DOHH2 (cell line): ENCODE measurements around the gene NFE2L2.

Experiments
- EZH2phosphoT487 ChIP-seq: fragments of 200-600 bp; sonication (generic); IDR thresholded peaks from 2 replicates; pipeline ENCODE4 v1.6.1; 2017; ENCODE audit warnings: borderline replicate concordance, mild to moderate bottlenecking, antibody characterized with exemption, low read length, moderate library complexity, mixed read lengths
- TF ChIP-seq, protein P1 (sequence below): fragments of 200-600 bp; sonication (generic); IDR thresholded peaks from one replicate; pipeline ENCODE4 v1.5.1; 2014; ENCODE audit warnings: antibody characterized with exemption, mild to moderate bottlenecking, low read depth, low read length; ENCODE audit not compliant: poor library complexity, severe bottlenecking

DNA sequence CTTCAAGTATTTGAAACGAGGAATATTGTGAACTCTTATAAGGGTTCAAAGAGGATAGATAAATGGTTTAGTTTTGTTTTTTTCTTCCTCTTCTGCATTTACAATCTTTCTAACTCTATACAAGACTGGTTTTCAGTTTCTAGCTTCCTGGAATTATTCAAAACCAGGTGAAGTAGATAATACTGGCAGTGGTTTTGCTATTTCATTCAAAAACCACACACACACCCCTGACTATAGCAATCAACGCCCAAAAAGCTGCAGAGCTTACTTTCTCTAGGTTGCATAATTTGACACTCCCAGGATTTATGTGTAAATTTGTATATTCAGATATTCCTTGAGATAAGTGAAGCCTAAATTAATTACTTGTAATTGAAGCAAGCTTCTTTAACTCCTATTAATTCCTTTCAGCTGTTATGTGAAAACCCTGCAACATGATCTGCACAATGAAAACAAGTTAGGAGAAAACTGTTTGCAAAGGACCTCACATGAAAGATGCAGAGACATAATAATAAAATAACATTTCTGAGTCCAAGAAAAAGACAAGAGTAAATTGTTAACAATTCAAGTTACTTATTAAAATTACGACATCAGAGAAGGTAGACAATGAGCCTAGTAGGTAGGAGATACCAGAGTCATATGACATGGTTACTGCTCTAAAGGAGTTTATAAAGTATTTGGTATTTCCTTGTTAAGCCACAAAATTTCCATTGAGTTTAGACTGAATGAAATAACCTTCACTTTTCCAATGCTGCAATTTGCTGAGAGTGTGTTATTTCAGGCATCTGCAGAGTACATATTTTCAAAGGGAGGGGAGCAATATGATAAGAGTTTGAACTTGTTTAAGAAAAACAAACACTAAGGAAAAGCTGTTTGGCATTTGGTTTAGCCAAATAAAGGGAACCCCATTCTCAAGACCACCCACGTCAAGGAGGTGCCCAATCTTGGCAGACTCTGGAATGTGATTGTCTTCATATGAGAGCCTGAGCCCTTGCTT lies 1.6 kb upstream of the NFE2L2 start:
- TF ChIP-seq, protein P1, sequence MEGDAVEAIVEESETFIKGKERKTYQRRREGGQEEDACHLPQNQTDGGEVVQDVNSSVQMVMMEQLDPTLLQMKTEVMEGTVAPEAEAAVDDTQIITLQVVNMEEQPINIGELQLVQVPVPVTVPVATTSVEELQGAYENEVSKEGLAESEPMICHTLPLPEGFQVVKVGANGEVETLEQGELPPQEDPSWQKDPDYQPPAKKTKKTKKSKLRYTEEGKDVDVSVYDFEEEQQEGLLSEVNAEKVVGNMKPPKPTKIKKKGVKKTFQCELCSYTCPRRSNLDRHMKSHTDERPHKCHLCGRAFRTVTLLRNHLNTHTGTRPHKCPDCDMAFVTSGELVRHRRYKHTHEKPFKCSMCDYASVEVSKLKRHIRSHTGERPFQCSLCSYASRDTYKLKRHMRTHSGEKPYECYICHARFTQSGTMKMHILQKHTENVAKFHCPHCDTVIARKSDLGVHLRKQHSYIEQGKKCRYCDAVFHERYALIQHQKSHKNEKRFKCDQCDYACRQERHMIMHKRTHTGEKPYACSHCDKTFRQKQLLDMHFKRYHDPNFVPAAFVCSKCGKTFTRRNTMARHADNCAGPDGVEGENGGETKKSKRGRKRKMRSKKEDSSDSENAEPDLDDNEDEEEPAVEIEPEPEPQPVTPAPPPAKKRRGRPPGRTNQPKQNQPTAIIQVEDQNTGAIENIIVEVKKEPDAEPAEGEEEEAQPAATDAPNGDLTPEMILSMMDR, result no peak
- no peak for TF ChIP-seq EZH2phosphoT487
